Astrocyte (in vitro differentiated cells and primary cell): ENCODE measurements around the gene GREB1L.

ENCODE experiments used
- EZH2 ChIP-seq: IDR thresholded peaks from 2 replicates; pipeline ENCODE4 v1.6.1; 2012; ENCODE audit warnings: mild to moderate bottlenecking, low read length, inconsistent platforms; ENCODE audit not compliant: insufficient read depth
- TF ChIP-seq, protein P1 (sequence below): IDR thresholded peaks from 2 replicates; pipeline ENCODE4 v1.5.1; 2011; ENCODE audit warnings: low read depth, mild to moderate bottlenecking, inconsistent platforms, low read length, moderate library complexity; ENCODE audit not compliant: insufficient read depth

- TF ChIP-seq, protein P1, sequence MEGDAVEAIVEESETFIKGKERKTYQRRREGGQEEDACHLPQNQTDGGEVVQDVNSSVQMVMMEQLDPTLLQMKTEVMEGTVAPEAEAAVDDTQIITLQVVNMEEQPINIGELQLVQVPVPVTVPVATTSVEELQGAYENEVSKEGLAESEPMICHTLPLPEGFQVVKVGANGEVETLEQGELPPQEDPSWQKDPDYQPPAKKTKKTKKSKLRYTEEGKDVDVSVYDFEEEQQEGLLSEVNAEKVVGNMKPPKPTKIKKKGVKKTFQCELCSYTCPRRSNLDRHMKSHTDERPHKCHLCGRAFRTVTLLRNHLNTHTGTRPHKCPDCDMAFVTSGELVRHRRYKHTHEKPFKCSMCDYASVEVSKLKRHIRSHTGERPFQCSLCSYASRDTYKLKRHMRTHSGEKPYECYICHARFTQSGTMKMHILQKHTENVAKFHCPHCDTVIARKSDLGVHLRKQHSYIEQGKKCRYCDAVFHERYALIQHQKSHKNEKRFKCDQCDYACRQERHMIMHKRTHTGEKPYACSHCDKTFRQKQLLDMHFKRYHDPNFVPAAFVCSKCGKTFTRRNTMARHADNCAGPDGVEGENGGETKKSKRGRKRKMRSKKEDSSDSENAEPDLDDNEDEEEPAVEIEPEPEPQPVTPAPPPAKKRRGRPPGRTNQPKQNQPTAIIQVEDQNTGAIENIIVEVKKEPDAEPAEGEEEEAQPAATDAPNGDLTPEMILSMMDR = no peak
- TF ChIP-seq EZH2 = no peak
Measured at GRCh38 chr18:21457179-21457535, 215.1 kb downstream of the GREB1L start.
